ENCODE data around the gene CTIF. TPM values are rescaled to one million over a fixed set of nuclear protein-coding genes. Genes with fewer than 3 reads are reported as not detected.

Gene CTIF
- total and polyA plus RNA-seq, 4 donors, result 10.6 to 26.7 (median 12.3) TPM

DNA sequence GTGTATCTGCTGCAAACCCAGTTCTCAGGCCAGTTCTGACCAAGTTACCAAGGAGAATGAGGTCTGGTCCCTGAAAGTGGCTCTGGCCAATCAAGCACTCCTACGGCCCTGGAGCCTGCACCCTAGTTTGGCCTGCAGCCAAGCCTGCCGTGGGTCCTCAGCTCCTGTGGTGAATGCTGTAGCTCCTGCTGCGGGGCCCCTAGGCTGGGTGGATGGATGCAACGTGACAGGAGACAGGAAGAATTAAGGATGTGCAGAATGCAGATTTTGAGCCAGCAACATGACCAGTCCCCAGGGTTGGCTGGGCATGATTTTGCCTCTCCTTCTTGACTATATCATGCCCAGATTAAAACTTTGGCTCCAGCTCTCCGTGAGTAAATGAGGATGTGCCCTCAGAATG is 314.8 kb downstream of the CTIF start:
- Histone ChIP-seq H3K36me3 (ENCODE audit: control insufficient read depth in 4 of 4, insufficient read depth in 3 of 4, low read depth in 1 of 4, low read length in 3 of 4) (peaks cover 0 to 8% (median 0%) of the 10 kb centered on the region in 4 donors), H3K9me3 (ENCODE audit: control insufficient read depth in 4 of 4, low read length in 3 of 4) (no peaks in the 10 kb centered on the region), H3K27ac (ENCODE audit: low read depth in 1 of 2, low read length in 2 of 2) (no peak overlapping the region), H3K9ac (ENCODE audit: low read depth in 1 of 2, low read length in 2 of 2) (no peak overlapping the region), H3K4me1 (ENCODE audit: control insufficient read depth in 4 of 4, insufficient read depth in 4 of 4, low read length in 3 of 4) (no peaks in the 10 kb centered on the region), H3K27me3 (ENCODE audit: control insufficient read depth in 4 of 4, insufficient read depth in 4 of 4, low read length in 3 of 4) (no peaks in the 10 kb centered on the region), H3K4me3 (ENCODE audit: low read depth in 1 of 3, low read length in 3 of 3) (no peak overlapping the region)
- DNase-seq (ENCODE audit: low spot score), result no peak
- TF ChIP-seq FOXA2 (IDR thresholded peaks at IDR 0.05) (no peak), FOXA1 (IDR thresholded peaks at IDR 0.05) (no peak)
- WGBS, result 80% methylated on average over 5 of the region's 5 CpGs

DNA sequence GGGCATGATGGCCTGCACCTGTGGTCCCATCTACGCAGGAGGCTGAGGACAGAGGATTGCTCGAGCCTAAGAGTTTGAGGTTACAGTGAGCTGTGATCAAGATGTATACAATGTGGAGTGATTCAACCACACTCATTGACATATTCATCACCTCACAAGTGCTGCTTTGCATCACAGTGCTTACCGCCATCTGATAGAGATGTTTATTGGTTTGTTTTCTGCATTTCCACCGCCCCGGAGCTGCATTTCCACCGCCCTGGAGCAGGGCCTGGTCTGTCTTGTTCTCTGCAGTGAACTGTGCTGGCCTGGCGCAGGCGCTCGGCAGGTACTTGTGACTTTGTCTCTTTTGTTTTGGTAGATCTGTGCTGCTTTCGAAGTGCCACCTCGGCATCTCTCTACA is 315.9 kb downstream of the CTIF start:
- Histone ChIP-seq H3K4me1 (ENCODE audit: control insufficient read depth in 4 of 4, insufficient read depth in 4 of 4, low read length in 3 of 4) (no peaks in the 10 kb centered on the region), H3K27me3 (ENCODE audit: control insufficient read depth in 4 of 4, insufficient read depth in 4 of 4, low read length in 3 of 4) (no peaks in the 10 kb centered on the region), H3K36me3 (ENCODE audit: control insufficient read depth in 4 of 4, insufficient read depth in 3 of 4, low read depth in 1 of 4, low read length in 3 of 4) (peaks cover 0 to 15% (median 0%) of the 10 kb centered on the region in 4 donors), H3K9ac (ENCODE audit: low read depth in 1 of 2, low read length in 2 of 2) (no peak overlapping the region), H3K9me3 (ENCODE audit: control insufficient read depth in 4 of 4, low read length in 3 of 4) (no peaks in the 10 kb centered on the region), H3K4me3 (ENCODE audit: low read depth in 1 of 3, low read length in 3 of 3) (no peak overlapping the region), H3K27ac (ENCODE audit: low read depth in 1 of 2, low read length in 2 of 2) (no peak overlapping the region)
- no peak for DNase-seq (ENCODE audit: low spot score)
- TF ChIP-seq EGR1 (IDR thresholded peaks at IDR 0.05; ENCODE audit: low read depth in 2 of 2) (no peak), NR2F2 (IDR thresholded peaks at IDR 0.05) (no peak), FOXA2 (IDR thresholded peaks at IDR 0.05) (no peak), JUND (IDR thresholded peaks at IDR 0.05) (no peak), TAF1 (conservative IDR thresholded peaks at IDR 0.05) (no peak), YY1 (IDR thresholded peaks at IDR 0.05) (no peak), HNF4G (IDR thresholded peaks at IDR 0.05) (no peak), RAD21 (IDR thresholded peaks at IDR 0.05) (no peak), RXRA (IDR thresholded peaks at IDR 0.05) (no peak), GABPA (IDR thresholded peaks at IDR 0.05 in 1 of 2, conservative IDR thresholded peaks at IDR 0.05 in 1 of 2) (no peak)
- TF ChIP-seq, protein P1, sequence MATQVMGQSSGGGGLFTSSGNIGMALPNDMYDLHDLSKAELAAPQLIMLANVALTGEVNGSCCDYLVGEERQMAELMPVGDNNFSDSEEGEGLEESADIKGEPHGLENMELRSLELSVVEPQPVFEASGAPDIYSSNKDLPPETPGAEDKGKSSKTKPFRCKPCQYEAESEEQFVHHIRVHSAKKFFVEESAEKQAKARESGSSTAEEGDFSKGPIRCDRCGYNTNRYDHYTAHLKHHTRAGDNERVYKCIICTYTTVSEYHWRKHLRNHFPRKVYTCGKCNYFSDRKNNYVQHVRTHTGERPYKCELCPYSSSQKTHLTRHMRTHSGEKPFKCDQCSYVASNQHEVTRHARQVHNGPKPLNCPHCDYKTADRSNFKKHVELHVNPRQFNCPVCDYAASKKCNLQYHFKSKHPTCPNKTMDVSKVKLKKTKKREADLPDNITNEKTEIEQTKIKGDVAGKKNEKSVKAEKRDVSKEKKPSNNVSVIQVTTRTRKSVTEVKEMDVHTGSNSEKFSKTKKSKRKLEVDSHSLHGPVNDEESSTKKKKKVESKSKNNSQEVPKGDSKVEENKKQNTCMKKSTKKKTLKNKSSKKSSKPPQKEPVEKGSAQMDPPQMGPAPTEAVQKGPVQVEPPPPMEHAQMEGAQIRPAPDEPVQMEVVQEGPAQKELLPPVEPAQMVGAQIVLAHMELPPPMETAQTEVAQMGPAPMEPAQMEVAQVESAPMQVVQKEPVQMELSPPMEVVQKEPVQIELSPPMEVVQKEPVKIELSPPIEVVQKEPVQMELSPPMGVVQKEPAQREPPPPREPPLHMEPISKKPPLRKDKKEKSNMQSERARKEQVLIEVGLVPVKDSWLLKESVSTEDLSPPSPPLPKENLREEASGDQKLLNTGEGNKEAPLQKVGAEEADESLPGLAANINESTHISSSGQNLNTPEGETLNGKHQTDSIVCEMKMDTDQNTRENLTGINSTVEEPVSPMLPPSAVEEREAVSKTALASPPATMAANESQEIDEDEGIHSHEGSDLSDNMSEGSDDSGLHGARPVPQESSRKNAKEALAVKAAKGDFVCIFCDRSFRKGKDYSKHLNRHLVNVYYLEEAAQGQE (IDR thresholded peaks at IDR 0.05), result no peak
- TF ChIP-seq, protein P2, sequence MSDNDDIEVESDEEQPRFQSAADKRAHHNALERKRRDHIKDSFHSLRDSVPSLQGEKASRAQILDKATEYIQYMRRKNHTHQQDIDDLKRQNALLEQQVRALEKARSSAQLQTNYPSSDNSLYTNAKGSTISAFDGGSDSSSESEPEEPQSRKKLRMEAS (IDR thresholded peaks at IDR 0.05), result no peak
- TF ChIP-seq, protein P3, sequence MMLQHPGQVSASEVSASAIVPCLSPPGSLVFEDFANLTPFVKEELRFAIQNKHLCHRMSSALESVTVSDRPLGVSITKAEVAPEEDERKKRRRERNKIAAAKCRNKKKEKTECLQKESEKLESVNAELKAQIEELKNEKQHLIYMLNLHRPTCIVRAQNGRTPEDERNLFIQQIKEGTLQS (IDR thresholded peaks at IDR 0.05), result no peak
- TF ChIP-seq, protein P4, sequence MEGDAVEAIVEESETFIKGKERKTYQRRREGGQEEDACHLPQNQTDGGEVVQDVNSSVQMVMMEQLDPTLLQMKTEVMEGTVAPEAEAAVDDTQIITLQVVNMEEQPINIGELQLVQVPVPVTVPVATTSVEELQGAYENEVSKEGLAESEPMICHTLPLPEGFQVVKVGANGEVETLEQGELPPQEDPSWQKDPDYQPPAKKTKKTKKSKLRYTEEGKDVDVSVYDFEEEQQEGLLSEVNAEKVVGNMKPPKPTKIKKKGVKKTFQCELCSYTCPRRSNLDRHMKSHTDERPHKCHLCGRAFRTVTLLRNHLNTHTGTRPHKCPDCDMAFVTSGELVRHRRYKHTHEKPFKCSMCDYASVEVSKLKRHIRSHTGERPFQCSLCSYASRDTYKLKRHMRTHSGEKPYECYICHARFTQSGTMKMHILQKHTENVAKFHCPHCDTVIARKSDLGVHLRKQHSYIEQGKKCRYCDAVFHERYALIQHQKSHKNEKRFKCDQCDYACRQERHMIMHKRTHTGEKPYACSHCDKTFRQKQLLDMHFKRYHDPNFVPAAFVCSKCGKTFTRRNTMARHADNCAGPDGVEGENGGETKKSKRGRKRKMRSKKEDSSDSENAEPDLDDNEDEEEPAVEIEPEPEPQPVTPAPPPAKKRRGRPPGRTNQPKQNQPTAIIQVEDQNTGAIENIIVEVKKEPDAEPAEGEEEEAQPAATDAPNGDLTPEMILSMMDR (IDR thresholded peaks at IDR 0.05; ENCODE audit: low read depth, low read length, missing input control), result no peak
- 96% methylated on average over 11 of the region's 11 CpGs for WGBS

Data from liver (tissue), 9 donors.